ENCODE results near the gene C3orf33.

C3orf33 gene

DNA sequence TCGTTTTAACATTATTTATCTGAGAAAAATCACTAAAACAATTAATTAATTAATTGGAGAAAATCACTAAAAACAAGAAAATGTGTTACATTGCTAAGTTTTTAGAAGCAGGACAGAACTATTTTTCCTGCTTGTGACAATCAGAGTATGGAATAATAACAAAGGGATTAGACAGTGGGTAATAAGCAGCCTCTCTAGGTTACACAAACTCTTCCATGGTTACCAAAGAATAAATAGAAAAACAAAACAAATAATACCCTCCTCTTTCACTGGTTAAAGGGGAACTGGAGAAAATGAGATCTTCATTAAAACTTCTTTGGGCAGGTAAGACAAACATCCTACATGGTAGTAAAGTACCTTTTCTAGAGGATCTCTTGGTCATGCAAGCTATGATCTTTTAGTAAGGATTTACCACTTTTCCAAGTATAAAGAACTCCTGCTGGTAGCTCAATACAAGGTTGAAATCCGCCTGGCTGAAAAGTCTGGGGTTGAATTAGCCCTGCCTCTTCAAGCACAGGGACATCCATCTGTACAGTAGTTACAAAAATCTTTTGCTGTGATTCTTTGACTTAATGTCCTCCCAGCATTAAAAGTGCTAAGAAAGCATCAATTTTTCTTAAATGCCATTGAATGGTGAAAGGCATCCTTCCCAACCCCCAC, 58.7 kb downstream of the C3orf33 start:
- H3K27me3 ChIP-seq (ENCODE audit: control insufficient read depth in 1 of 2, insufficient read depth in 2 of 2, low read length in 2 of 2) = peaks cover 0 to under 1% of the 10 kb centered on the region in 2 donors
- no peaks in the 10 kb centered on the region for H3K9me3 ChIP-seq (ENCODE audit: low read length)
- H3K36me3 ChIP-seq (ENCODE audit: insufficient read depth, low read length) = no peaks in the 10 kb centered on the region
- H3K27ac ChIP-seq (ENCODE audit: low read depth, low read length) = no peak overlapping the region
- H3K4me1 ChIP-seq (ENCODE audit: insufficient read depth, low read length) = no peaks in the 10 kb centered on the region
- H3K9ac ChIP-seq (ENCODE audit: low read length) = no peak overlapping the region
- H3K4me3 ChIP-seq (ENCODE audit: low read depth in 1 of 2, low read length in 2 of 2) = no peak overlapping the region

DNA sequence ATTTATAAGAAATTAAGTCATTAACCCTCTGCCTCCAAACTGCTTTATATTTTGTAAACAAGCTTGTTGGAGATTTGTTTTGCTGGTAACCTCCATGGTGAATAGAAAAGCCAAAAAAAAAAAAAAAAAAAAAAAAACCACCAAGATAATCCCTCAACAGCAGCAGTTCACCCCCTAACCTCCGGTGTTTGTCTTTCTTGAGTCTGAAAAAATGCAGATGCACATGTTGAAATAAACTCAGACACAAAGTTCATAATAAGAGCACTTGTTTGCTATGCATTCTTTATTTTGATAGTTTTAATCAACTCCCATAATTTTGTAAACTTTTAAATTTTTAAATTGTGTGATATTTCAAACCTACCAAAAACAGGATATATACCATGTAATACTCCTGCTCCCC, 59.4 kb downstream of the C3orf33 start:
- no peak overlapping the region for H3K27ac ChIP-seq (ENCODE audit: low read depth, low read length)
- H3K27me3 ChIP-seq (ENCODE audit: control insufficient read depth in 1 of 2, insufficient read depth in 2 of 2, low read length in 2 of 2) = peaks cover 0 to 3% of the 10 kb centered on the region in 2 donors
- no peaks in the 10 kb centered on the region for H3K9me3 ChIP-seq (ENCODE audit: low read length)
- H3K4me3 ChIP-seq (ENCODE audit: low read depth in 1 of 2, low read length in 2 of 2) = no peak overlapping the region
- H3K36me3 ChIP-seq (ENCODE audit: insufficient read depth, low read length) = no peaks in the 10 kb centered on the region
- no peak overlapping the region for H3K9ac ChIP-seq (ENCODE audit: low read length)
- H3K4me1 ChIP-seq (ENCODE audit: insufficient read depth, low read length) = no peaks in the 10 kb centered on the region

DNA sequence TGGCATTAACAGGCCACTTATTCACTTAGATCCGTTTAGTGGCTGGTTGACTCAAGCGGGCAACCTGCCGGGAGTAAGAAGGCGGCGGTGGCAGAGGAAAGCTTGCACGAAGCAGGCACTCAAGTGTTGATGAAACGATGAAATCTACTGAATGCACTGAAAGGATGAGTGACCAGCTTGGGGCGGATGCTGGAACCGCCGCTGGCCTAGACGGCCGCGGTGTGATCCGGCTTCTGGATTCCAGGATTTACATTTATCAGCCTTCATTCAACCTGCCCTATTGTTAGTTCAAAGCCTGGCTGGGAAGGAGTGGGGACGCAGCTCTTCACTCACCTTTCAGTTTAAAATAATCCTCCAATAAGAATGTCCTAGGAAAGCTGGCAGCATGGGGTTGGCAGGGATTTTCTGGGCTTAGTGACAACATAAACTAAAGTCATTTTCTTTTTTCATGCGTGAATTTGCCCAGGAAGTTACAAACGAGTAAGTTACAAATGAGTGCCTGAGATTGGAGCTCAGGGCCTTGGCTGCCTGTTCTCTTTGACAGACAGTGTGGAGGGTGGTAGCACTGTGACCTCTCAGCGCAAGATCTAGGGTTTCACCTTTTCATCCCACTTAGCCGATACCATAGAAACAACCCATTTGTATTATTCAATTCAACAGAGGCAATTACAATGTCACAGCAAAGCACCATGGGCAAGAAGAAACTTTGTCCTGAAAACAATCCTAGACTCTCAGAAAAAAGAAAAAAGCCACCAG, 60.1 kb downstream of the C3orf33 start:
- Histone ChIP-seq H3K27ac (ENCODE audit: low read depth, low read length) (no peak overlapping the region), H3K36me3 (ENCODE audit: insufficient read depth, low read length) (no peaks in the 10 kb centered on the region), H3K9ac (ENCODE audit: low read length) (no peak overlapping the region), H3K27me3 (ENCODE audit: control insufficient read depth in 1 of 2, insufficient read depth in 2 of 2, low read length in 2 of 2) (peaks cover 0 to 3% of the 10 kb centered on the region in 2 donors), H3K4me3 (ENCODE audit: low read depth in 1 of 2, low read length in 2 of 2) (no peak overlapping the region), H3K4me1 (ENCODE audit: insufficient read depth, low read length) (no peaks in the 10 kb centered on the region), H3K9me3 (ENCODE audit: low read length) (no peaks in the 10 kb centered on the region)

DNA sequence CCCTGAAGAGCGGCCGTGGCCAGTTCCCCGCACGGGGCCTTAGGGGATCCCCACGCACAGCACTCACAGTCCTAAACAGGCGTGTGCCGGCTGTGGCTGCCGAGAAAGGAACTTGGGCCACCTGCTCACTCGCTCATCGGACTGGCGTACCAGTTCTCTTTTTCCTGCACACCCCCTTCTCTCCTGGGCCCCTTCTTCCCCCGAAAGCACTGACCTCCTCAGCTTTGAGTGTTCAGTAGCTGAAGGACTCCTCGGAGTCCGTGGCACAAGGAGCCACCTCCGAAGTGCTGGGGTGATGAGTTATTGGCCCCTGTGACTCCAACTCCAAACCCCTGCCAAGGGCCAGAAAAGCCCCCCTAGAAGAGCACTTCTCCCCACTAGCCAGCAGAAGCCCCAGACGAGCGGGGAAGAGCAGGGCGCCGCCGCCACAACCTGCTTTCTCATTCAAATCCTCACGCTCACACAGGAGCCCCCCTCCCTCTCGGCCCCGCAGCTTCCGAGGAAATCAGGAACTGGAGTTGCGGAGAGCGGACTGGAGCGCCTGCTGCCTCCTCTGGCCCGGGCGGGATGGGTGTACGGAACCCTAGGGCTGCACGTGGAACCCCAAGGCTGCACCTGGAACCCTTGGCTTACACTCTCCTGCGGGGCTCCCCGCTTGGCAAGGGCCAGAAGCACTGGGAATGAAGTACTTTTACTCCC, 61.3 kb downstream of the C3orf33 start, which contains the start of gene PLCH1:
PLCH1 (minus strand) TSS at position 446 of the 699 bp plus-strand sequence. CDS start 40,847 bp downstream, outside the sequence.
- H3K9me3 ChIP-seq (ENCODE audit: low read length) = no peaks in the 10 kb centered on the region
- peaks cover 0 to 3% of the 10 kb centered on the region in 2 donors for H3K27me3 ChIP-seq (ENCODE audit: control insufficient read depth in 1 of 2, insufficient read depth in 2 of 2, low read length in 2 of 2)
- H3K4me1 ChIP-seq (ENCODE audit: insufficient read depth, low read length) = no peaks in the 10 kb centered on the region
- H3K36me3 ChIP-seq (ENCODE audit: insufficient read depth, low read length) = no peaks in the 10 kb centered on the region
- H3K9ac ChIP-seq (ENCODE audit: low read length) = peak within 1 kb of the TSS; percentile 5
- H3K4me3 ChIP-seq (ENCODE audit: low read depth in 1 of 2, low read length in 2 of 2) = peak within 1 kb of the TSS; percentile 31 to 83
- H3K27ac ChIP-seq (ENCODE audit: low read depth, low read length) = no peak within 1 kb of the TSS

DNA sequence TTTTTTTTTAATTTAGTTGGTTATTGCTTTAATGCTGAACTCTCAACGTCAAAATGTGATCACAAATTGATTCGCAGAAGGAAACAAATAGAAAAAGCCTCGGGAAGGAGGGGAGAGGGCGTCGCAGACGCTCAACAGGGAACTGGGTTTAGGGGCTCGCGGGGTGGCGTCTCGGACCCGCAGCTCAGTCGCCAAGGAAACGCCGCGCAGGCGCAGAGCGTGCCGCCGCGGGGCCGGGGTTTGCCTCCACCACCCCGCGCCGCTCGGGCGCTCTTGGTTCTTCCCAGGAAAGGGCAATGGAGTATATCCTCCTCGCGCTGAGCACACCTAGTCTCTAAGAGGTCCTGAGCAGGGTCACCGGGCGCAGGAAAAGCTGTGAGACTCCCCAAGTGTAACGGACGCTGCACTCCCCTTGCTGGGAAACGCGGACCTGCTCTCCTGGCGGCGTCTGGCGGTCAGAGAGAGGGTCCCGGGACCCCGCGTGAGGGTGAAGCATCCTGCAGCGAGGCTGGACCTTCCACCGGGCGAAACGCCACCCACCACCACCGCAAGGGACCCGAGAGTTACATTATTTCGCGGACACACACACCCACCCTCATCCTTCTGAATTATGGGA, 62.0 kb downstream of the C3orf33 start:
- H3K9me3 ChIP-seq (ENCODE audit: low read length) = no peaks in the 10 kb centered on the region
- peak overlapping the region; percentile 5 for H3K9ac ChIP-seq (ENCODE audit: low read length)
- H3K4me3 ChIP-seq (ENCODE audit: low read depth in 1 of 2, low read length in 2 of 2) = peak overlapping the region; percentile 31 to 83
- no peaks in the 10 kb centered on the region for H3K4me1 ChIP-seq (ENCODE audit: insufficient read depth, low read length)
- H3K36me3 ChIP-seq (ENCODE audit: insufficient read depth, low read length) = no peaks in the 10 kb centered on the region
- H3K27me3 ChIP-seq (ENCODE audit: control insufficient read depth in 1 of 2, insufficient read depth in 2 of 2, low read length in 2 of 2) = peaks cover 0 to 3% of the 10 kb centered on the region in 2 donors
- H3K27ac ChIP-seq (ENCODE audit: low read depth, low read length) = no peak overlapping the region

DNA sequence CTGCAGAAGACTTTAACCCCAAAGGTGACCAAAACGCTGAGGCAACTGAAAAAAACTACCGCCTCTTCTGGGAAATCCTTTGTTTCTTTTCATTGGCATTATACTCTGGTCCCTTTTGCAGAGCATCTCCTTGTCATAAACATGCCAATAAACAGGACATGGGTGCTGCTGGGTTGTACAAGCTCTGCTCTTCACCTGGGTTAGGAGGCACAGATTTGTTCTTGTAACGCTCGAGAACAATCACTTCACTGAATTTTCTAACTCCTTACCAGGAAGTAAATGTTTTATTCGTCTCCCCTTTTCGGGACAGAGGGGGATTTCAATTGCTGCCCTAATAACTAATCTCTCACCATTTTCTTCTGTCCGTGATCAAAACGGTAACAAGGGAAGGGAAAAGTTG, 62.5 kb downstream of the C3orf33 start:
- H3K27ac ChIP-seq (ENCODE audit: low read depth, low read length) = no peak overlapping the region
- no peaks in the 10 kb centered on the region for H3K36me3 ChIP-seq (ENCODE audit: insufficient read depth, low read length)
- no peaks in the 10 kb centered on the region for H3K4me1 ChIP-seq (ENCODE audit: insufficient read depth, low read length)
- H3K27me3 ChIP-seq (ENCODE audit: control insufficient read depth in 1 of 2, insufficient read depth in 2 of 2, low read length in 2 of 2) = peaks cover 0 to 3% of the 10 kb centered on the region in 2 donors
- no peak overlapping the region for H3K9ac ChIP-seq (ENCODE audit: low read length)
- H3K9me3 ChIP-seq (ENCODE audit: low read length) = no peaks in the 10 kb centered on the region
- H3K4me3 ChIP-seq (ENCODE audit: low read depth in 1 of 2, low read length in 2 of 2) = peak overlapping the region; percentile 31 to 83

DNA sequence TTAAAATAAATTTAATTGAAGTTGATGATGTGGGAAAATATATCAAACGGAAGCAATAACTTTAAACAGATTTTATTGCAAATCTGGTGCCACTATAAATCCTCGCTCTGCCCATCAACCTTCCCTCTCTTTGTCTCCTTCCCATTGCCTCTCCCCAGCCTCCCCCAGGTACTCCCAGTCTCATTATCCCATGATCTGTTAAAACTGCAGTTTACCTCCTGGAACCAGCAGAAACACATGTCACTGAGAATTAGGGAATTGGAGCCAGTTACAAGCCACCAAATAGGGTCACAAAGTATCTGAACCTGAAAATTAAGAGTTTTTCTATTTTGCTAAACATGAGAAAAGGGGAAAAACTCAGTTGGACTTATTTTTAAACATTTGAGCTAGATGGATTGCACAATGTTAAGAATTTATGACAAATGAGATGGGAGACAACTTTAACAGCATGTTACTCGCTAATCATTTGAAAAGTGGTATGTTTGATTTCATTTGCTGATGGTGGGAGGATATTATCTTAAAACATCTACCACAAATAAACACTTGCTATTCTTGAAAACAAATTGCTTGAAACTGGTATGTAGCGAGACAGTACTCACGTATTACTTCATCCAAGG, 63.6 kb downstream of the C3orf33 start:
- Histone ChIP-seq H3K36me3 (ENCODE audit: insufficient read depth, low read length) (no peaks in the 10 kb centered on the region), H3K27ac (ENCODE audit: low read depth, low read length) (no peak overlapping the region), H3K9ac (ENCODE audit: low read length) (no peak overlapping the region), H3K27me3 (ENCODE audit: control insufficient read depth in 1 of 2, insufficient read depth in 2 of 2, low read length in 2 of 2) (peaks cover 0 to 3% of the 10 kb centered on the region in 2 donors), H3K9me3 (ENCODE audit: low read length) (no peaks in the 10 kb centered on the region), H3K4me3 (ENCODE audit: low read depth in 1 of 2, low read length in 2 of 2) (no peak overlapping the region), H3K4me1 (ENCODE audit: insufficient read depth, low read length) (no peaks in the 10 kb centered on the region)

DNA sequence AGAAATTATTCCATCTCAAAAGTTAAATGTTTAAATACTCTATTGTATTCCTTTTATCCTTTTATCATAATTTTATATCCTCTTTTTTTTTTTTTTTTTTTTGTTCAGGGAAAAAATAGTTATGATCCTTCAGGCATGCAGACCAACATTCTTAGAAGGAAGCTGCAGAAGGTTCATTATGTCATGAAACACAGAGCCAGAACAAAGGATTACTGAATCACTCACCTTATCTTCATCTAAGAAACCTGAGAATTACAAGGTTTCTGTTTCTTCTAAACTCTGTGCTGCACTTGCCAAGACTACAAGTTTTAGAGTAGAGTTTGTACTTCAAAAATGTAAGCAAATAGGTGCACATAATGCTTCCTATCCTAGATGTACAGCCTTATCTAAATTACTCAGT, 64.5 kb downstream of the C3orf33 start:
- Histone ChIP-seq H3K4me3 (ENCODE audit: low read depth in 1 of 2, low read length in 2 of 2) (no peak overlapping the region), H3K36me3 (ENCODE audit: insufficient read depth, low read length) (no peaks in the 10 kb centered on the region), H3K9ac (ENCODE audit: low read length) (no peak overlapping the region), H3K27ac (ENCODE audit: low read depth, low read length) (no peak overlapping the region), H3K9me3 (ENCODE audit: low read length) (no peaks in the 10 kb centered on the region), H3K4me1 (ENCODE audit: insufficient read depth, low read length) (no peaks in the 10 kb centered on the region), H3K27me3 (ENCODE audit: control insufficient read depth in 1 of 2, insufficient read depth in 2 of 2, low read length in 2 of 2) (peaks cover 0 to 3% of the 10 kb centered on the region in 2 donors)

DNA sequence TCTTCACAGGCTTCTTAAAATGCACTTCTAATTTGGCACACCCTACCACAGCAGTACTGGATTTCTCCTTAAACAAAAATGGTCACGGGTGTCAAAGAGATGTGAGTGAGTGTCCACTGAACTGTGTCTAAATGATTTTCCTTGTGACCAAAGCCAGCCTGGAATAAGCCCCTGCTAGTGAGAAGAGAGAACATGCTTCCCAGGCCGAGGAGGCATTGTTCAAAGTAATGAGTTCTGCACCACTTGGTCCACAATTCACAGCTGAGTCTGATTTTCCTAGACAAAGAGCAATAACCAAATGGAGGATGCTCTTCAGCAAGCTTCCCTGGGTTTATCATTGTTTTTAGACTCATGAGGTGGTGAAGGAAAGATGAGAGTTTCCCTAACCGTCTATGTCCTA, 65.0 kb downstream of the C3orf33 start:
- H3K27me3 ChIP-seq (ENCODE audit: control insufficient read depth in 1 of 2, insufficient read depth in 2 of 2, low read length in 2 of 2) = peaks cover 0 to 3% of the 10 kb centered on the region in 2 donors
- no peak overlapping the region for H3K4me3 ChIP-seq (ENCODE audit: low read depth in 1 of 2, low read length in 2 of 2)
- no peak overlapping the region for H3K27ac ChIP-seq (ENCODE audit: low read depth, low read length)
- no peak overlapping the region for H3K9ac ChIP-seq (ENCODE audit: low read length)
- H3K36me3 ChIP-seq (ENCODE audit: insufficient read depth, low read length) = no peaks in the 10 kb centered on the region
- no peaks in the 10 kb centered on the region for H3K9me3 ChIP-seq (ENCODE audit: low read length)
- H3K4me1 ChIP-seq (ENCODE audit: insufficient read depth, low read length) = no peaks in the 10 kb centered on the region

DNA sequence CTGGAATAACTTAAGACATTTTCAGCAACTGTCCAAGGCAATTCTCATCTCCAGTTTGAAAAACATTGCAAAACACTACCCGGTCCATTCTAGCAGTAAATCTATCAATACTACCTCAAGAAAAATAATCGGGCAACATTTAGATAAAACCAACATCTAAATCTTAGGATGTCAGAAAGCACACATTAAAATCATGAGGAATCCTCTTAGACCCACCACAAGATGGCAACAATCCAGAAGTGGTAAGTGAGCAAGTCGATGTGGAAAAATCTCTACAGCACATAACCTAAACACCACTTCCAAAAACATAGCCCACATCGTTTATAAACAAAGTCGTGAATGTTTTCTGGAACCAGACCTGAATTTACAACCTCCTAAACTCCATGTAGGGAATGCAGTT, 66.9 kb downstream of the C3orf33 start:
- no peak overlapping the region for H3K9ac ChIP-seq (ENCODE audit: low read length)
- no peaks in the 10 kb centered on the region for H3K36me3 ChIP-seq (ENCODE audit: insufficient read depth, low read length)
- H3K4me1 ChIP-seq (ENCODE audit: insufficient read depth, low read length) = no peaks in the 10 kb centered on the region
- no peak overlapping the region for H3K4me3 ChIP-seq (ENCODE audit: low read depth in 1 of 2, low read length in 2 of 2)
- no peaks in the 10 kb centered on the region for H3K9me3 ChIP-seq (ENCODE audit: low read length)
- no peak overlapping the region for H3K27ac ChIP-seq (ENCODE audit: low read depth, low read length)
- H3K27me3 ChIP-seq (ENCODE audit: control insufficient read depth in 1 of 2, insufficient read depth in 2 of 2, low read length in 2 of 2) = peaks cover 0 to 3% of the 10 kb centered on the region in 2 donors
